HEK293T (cell line): ENCODE data around the gene LYSMD2.

Experiments used
- CTCF ChIA-PET: fragments of 350-600 bp; formaldehyde crosslinking; extraction: SDS; loops from one replicate; lab custom pipeline; 2021; ENCODE audit warnings: antibody characterized with exemption, inconsistent platforms; lab: Yijun Ruan, JAX
- POLR2A ChIA-PET: fragments of 350-600 bp; formaldehyde crosslinking; extraction: SDS; loops from one replicate; lab custom pipeline; 2020; ENCODE audit warnings: antibody characterized with exemption, inconsistent platforms; lab: Yijun Ruan, JAX
- DNase-seq: peaks from one replicate; pipeline ENCODE4 v3.0.0; 2012; ENCODE audit warnings: mixed read lengths; ENCODE audit errors: extremely low spot score
- ARNT ChIP-seq: fragments of 450-650 bp; IDR thresholded peaks from 2 replicates; pipeline ENCODE4 v1.6.1; 2017; ENCODE audit warnings: mild to moderate bottlenecking
- BHLHE40 ChIP-seq: fragments of 450-650 bp; IDR thresholded peaks from 2 replicates; pipeline ENCODE4 v1.6.1; 2016; ENCODE audit warnings: mild to moderate bottlenecking, moderate library complexity, borderline replicate concordance
- CTBP1 ChIP-seq: fragments of 450-650 bp; IDR thresholded peaks from 2 replicates; pipeline ENCODE4 v1.6.1; 2016; ENCODE audit warnings: borderline replicate concordance
- ELF4 ChIP-seq: fragments of 450-650 bp; IDR thresholded peaks from 2 replicates; pipeline ENCODE4 v1.6.1; 2017; ENCODE audit warnings: antibody characterized with exemption
- FOXA1 ChIP-seq: fragments of 450-650 bp; IDR thresholded peaks from 2 replicates; pipeline ENCODE4 v1.6.1; 2016; ENCODE audit warnings: mild to moderate bottlenecking
- FOXK2 ChIP-seq: fragments of 450-650 bp; IDR thresholded peaks from 2 replicates; pipeline ENCODE4 v1.6.1; 2016; ENCODE audit warnings: mild to moderate bottlenecking
- FOXM1 ChIP-seq: fragments of 450-650 bp; IDR thresholded peaks from 2 replicates; pipeline ENCODE4 v1.6.1; 2017; ENCODE audit warnings: mild to moderate bottlenecking, borderline replicate concordance
- HDGF ChIP-seq: fragments of 450-650 bp; IDR thresholded peaks from 2 replicates; pipeline ENCODE4 v1.6.1; 2017; ENCODE audit warnings: antibody characterized with exemption, borderline replicate concordance
- L3MBTL2 ChIP-seq: fragments of 450-650 bp; conservative IDR thresholded peaks from 2 replicates; pipeline ENCODE4 v1.6.1; 2016; ENCODE audit warnings: mild to moderate bottlenecking
- LEF1 ChIP-seq: fragments of 450-650 bp; IDR thresholded peaks from 2 replicates; pipeline ENCODE4 v1.6.1; 2017; ENCODE audit warnings: mild to moderate bottlenecking, borderline replicate concordance
- NFRKB ChIP-seq: fragments of 450-650 bp; IDR thresholded peaks from 2 replicates; pipeline ENCODE4 v1.6.1; 2016; ENCODE audit warnings: mild to moderate bottlenecking, moderate library complexity
- SP1 ChIP-seq: fragments of 450-650 bp; IDR thresholded peaks from 2 replicates; pipeline ENCODE4 v1.6.1; 2017
- SUZ12 ChIP-seq: fragments of 450-650 bp; IDR thresholded peaks from 2 replicates; pipeline ENCODE4 v1.6.1; 2016; ENCODE audit warnings: mild to moderate bottlenecking
- TARDBP ChIP-seq: fragments of 450-650 bp; IDR thresholded peaks from 2 replicates; pipeline ENCODE4 v1.6.1; 2016
- ZNF384 ChIP-seq: fragments of 450-650 bp; IDR thresholded peaks from 2 replicates; pipeline ENCODE4 v1.6.1; 2016
- TF ChIP-seq, protein P1 (sequence below): fragments of 450-650 bp; IDR thresholded peaks from 2 replicates; pipeline ENCODE4 v1.6.1; 2016

The LYSMD2 gene

DNA sequence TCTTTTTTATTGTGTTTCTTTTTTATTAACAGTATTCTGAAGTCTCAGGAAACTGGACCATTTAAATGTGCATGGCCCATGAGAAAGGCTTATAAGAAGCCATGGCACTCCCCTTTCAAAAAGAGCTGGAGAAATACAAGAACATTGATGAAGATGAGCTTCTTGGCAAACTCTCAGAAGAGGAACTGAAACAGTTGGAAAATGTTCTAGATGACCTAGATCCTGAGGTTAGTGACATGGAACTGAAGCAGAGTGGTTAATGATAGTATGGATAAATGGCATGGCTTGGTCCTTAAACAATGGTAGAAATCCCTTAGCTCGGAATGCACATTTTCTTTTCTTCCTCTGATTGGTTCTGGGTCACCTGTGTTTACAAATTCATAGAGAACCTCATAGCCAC lies 28.9 kb upstream of the LYSMD2 start:
- POLR2A ChIA-PET: no interaction called here
- CTCF ChIA-PET: no interaction called here
- no peak for TF ChIP-seq NFRKB
- no peak for TF ChIP-seq SP1
- no peak for TF ChIP-seq HDGF
- TF ChIP-seq, protein P1, sequence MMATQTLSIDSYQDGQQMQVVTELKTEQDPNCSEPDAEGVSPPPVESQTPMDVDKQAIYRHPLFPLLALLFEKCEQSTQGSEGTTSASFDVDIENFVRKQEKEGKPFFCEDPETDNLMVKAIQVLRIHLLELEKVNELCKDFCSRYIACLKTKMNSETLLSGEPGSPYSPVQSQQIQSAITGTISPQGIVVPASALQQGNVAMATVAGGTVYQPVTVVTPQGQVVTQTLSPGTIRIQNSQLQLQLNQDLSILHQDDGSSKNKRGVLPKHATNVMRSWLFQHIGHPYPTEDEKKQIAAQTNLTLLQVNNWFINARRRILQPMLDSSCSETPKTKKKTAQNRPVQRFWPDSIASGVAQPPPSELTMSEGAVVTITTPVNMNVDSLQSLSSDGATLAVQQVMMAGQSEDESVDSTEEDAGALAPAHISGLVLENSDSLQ: no peak
- TF ChIP-seq FOXA1: no peak
- no peak for TF ChIP-seq ELF4
- no peak for TF ChIP-seq FOXM1
- no peak for TF ChIP-seq TARDBP
- no peak for TF ChIP-seq CTBP1
- TF ChIP-seq BHLHE40: no peak
- no peak for TF ChIP-seq ZNF384
- no peak for TF ChIP-seq L3MBTL2
- no peak for TF ChIP-seq SUZ12
- no peak for DNase-seq

DNA sequence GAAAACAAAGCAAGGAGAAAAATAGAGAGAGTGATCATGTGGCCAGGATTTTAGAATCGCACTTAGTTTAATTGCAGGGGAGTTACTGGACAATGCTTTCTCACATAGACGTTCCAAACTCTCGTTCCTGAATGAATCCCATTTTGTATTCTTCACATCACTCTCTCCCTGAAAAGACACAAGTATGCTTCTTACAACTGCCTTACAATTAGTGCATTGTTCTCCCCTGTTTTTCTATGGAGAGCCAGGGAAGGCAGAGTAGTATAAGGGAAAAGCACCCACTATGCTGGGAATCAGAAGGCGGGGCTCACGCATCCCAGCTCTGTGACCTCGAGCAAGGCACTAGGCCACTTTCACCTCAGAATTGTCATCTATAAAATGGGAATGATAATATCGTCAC lies 28.3 kb upstream of the LYSMD2 start:
- CTCF ChIA-PET: no interaction called here
- POLR2A ChIA-PET: no interaction called here
- no peak for DNase-seq
- TF ChIP-seq CTBP1: no peak
- no peak for TF ChIP-seq HDGF
- no peak for TF ChIP-seq FOXA1
- TF ChIP-seq SUZ12: no peak
- no peak for TF ChIP-seq FOXK2
- no peak for TF ChIP-seq ELF4
- TF ChIP-seq TARDBP: no peak
- TF ChIP-seq, protein P1: no peak

DNA sequence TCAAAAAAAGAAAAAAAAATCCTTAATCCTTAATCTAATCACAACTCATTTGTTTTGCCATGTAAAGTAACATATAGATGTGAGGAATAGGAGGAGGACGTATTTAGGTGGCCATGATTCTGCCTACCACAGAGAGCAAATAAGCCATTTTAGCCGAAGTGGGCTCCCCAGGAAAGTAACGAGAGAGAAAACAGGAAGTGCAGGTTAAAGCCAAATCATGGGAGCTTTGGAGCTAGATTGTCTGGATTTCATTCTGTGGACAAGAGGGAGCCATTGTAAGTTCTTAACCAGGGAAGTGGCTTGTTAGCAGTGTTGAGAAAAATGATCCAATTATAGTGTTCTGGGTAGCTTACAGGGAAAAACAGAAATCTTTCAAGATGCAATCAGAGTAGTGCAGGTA lies 23.4 kb upstream of the LYSMD2 start:
- no peak for DNase-seq
- ChIA-PET POLR2A (no interaction called here), CTCF (no interaction called here)
- TF ChIP-seq FOXK2: no peak
- TF ChIP-seq L3MBTL2: no peak
- no peak for TF ChIP-seq ARNT
- TF ChIP-seq CTBP1: no peak
- TF ChIP-seq SUZ12: no peak
- no peak for TF ChIP-seq ZNF384
- no peak for TF ChIP-seq NFRKB
- no peak for TF ChIP-seq TARDBP
- TF ChIP-seq HDGF: no peak
- no peak for TF ChIP-seq SP1
- no peak for TF ChIP-seq LEF1

DNA sequence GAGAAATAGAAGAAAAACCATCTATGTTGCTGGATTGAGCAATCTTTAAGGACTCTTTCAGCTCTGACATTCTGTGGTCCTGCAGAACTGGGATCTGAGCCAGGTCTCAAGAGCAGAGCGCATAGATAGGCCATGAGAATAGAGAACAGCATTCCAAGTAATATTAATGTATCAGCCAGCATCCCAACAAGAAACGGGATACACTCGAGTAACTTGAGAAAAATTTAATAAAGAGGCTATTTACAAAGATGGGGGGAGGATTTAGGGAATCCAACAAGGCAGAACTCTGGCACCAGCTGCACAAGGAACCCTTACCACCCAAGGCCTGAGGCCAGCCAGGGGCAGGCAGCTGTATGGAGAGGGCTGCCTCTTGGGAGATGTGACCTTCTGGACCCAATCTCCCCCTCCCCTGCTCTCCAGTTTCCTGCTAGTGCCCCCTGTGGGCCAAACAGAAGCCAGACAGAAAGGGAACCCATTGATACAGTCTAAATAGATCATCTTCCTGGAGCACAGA lies 22.2 kb upstream of the LYSMD2 start:
- ChIA-PET POLR2A (interaction anchor here (1.9 kb wide), 1 partner anchor 22 kb away, joined by 5 read pairs; the partner anchor contains the start of gene LYSMD2), CTCF (no interaction called here)
- DNase-seq: no peak
- TF ChIP-seq FOXK2: no peak
- TF ChIP-seq ZNF384: no peak
- TF ChIP-seq, protein P1: no peak
- no peak for TF ChIP-seq SUZ12
- no peak for TF ChIP-seq FOXM1
- no peak for TF ChIP-seq FOXA1

DNA sequence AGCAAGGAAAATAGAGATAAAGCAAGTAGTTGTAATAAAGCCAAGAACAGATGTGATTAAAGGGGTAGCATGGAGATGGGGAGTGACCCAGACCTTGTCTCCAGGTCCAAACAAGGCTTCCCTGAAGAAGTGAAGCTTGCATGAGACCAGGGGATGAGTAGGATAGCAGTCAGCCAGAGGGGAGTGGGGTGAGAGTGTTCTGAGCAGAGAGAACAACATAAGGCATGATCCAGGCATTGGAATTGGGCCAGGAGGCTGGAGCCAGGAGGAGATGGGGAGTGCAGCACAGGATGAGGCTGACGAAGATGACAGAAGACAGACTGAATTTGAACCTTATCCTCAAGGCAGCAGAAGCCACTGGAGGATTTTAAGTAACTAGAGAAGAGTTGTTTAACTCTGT lies 21.2 kb upstream of the LYSMD2 start:
- no peak for DNase-seq
- TF ChIP-seq FOXA1: no peak
- TF ChIP-seq FOXK2: no peak
- TF ChIP-seq ARNT: no peak
- no peak for TF ChIP-seq SUZ12
- TF ChIP-seq, protein P1: no peak
- no peak for TF ChIP-seq SP1
- no peak for TF ChIP-seq ZNF384
- TF ChIP-seq L3MBTL2: no peak
- TF ChIP-seq ELF4: no peak
- TF ChIP-seq NFRKB: no peak
- ChIA-PET CTCF (no interaction called here), POLR2A (interaction anchor here (1.9 kb wide), 1 partner anchor 21 kb away, joined by 5 read pairs; the partner anchor contains the start of gene LYSMD2)

DNA sequence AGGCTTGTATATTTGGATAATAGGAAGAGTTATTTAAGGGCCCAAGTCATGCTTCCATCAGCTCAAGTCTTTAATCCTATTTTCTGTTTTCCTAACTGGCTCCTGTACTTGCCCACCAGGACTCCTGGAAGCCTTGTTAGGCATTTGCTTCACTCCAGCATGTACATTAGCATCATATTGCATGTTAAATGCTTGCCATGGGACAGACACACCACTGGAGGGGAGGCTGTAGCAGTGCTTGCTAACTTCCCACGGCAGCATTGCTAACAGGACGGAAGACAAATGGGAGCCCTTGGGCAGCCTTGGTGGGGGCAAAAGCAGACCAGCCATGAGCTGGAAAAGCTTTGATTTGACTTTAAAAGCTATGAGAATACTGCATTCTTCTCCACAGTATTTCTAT lies 20.0 kb upstream of the LYSMD2 start:
- DNase-seq: no peak
- ChIA-PET CTCF (no interaction called here), POLR2A (no interaction called here)
- TF ChIP-seq ELF4 (no peak), CTBP1 (no peak), BHLHE40 (no peak), LEF1 (no peak), L3MBTL2 (no peak), TARDBP (no peak), ARNT (no peak), SUZ12 (no peak), FOXM1 (no peak), ZNF384 (no peak), NFRKB (no peak), SP1 (no peak), FOXA1 (no peak), HDGF (no peak), FOXK2 (no peak)
- TF ChIP-seq, protein P1: no peak
